HepG2 (cell line): ENCODE measurements around the gene CYP4F22. TPM values are rescaled to one million over a fixed set of nuclear protein-coding genes. Genes with fewer than 3 reads are reported as not detected.

Experiments
- ARNTL ChIP-seq: sonication (generic); formaldehyde crosslinking; IDR thresholded peaks from 2 replicates; pipeline ENCODE4 v1.4.0; 2020; ENCODE audit warnings: mild to moderate bottlenecking, missing genetic modification reagents
- CHCHD3 ChIP-seq: sonication (generic); formaldehyde crosslinking; IDR thresholded peaks from 2 replicates; pipeline ENCODE4 v1.8.0; 2022; ENCODE audit warnings: mild to moderate bottlenecking, missing genetic modification reagents, moderate library complexity
- ETV6 ChIP-seq: sonication (generic); formaldehyde crosslinking; conservative IDR thresholded peaks from 2 replicates; pipeline ENCODE4 v1.4.0; 2020; ENCODE audit warnings: missing genetic modification reagents
- GABPB1 ChIP-seq: IDR thresholded peaks from 2 replicates; pipeline ENCODE4 v1.6.1; 2016; ENCODE audit warnings: mild to moderate bottlenecking, missing genetic modification reagents, moderate library complexity, missing compliant biosample characterization
- GATAD2A ChIP-seq: IDR thresholded peaks from 2 replicates; pipeline ENCODE4 v1.6.1; 2016
- HOXD1 ChIP-seq: sonication (generic); formaldehyde crosslinking; IDR thresholded peaks from 2 replicates; pipeline ENCODE4 v1.5.0; 2020; ENCODE audit warnings: missing genetic modification reagents
- JUNB ChIP-seq: sonication (generic); formaldehyde crosslinking; IDR thresholded peaks from 2 replicates; pipeline ENCODE4 v1.8.0; 2022; ENCODE audit warnings: missing genetic modification reagents, mild to moderate bottlenecking, borderline replicate concordance
- KDM2A ChIP-seq: sonication (generic); formaldehyde crosslinking; IDR thresholded peaks from 2 replicates; pipeline ENCODE4 v1.4.0; 2020; ENCODE audit warnings: low read depth, missing genetic modification reagents, borderline replicate concordance
- KLF15 ChIP-seq: sonication (generic); formaldehyde crosslinking; IDR thresholded peaks from 2 replicates; pipeline ENCODE4 v1.8.1; 2023; ENCODE audit warnings: borderline replicate concordance, mild to moderate bottlenecking, inconsistent platforms, missing genetic modification reagents, mixed read lengths
- MEIS1 ChIP-seq: sonication (generic); formaldehyde crosslinking; IDR thresholded peaks from 2 replicates; pipeline ENCODE4 v1.9.0; 2021; ENCODE audit warnings: mild to moderate bottlenecking, missing genetic modification reagents, moderate library complexity, borderline replicate concordance
- PHF21A ChIP-seq: sonication (generic); formaldehyde crosslinking; IDR thresholded peaks from 2 replicates; pipeline ENCODE4 v1.5.0; 2020; ENCODE audit warnings: mild to moderate bottlenecking, missing genetic modification reagents
- SP1 ChIP-seq, 2 experiments: fragments of 450-650 bp in 1 of 2; sonication (generic) in 1 of 2; formaldehyde crosslinking in 1 of 2; IDR thresholded peaks; 2 replicates each; pipeline versions ENCODE4 v1.4.0 to v1.6.1; 2016 to 2020; ENCODE audit warnings: missing genetic modification reagents in 1 of 2
- SRSF1 ChIP-seq: fragments of 200-400 bp; formaldehyde crosslinking; optimal IDR thresholded peaks from 2 replicates; pipeline ENCODE3; 2017; ENCODE audit warnings: mild to moderate bottlenecking, low read depth, low read length, moderate library complexity
- ZNF136 ChIP-seq: sonication (generic); formaldehyde crosslinking; IDR thresholded peaks from 2 replicates; pipeline ENCODE4 v1.8.1; 2022; ENCODE audit warnings: low read depth, mild to moderate bottlenecking, moderate library complexity, missing genetic modification reagents
- ZNF260 ChIP-seq: sonication (generic); formaldehyde crosslinking; IDR thresholded peaks from 2 replicates; pipeline ENCODE4 v1.4.0; 2020; ENCODE audit warnings: missing genetic modification reagents, low read depth, mild to moderate bottlenecking, borderline replicate concordance
- ZNF446 ChIP-seq: sonication (generic); formaldehyde crosslinking; IDR thresholded peaks from 2 replicates; pipeline ENCODE4 v1.5.0; 2020; ENCODE audit warnings: mild to moderate bottlenecking, missing genetic modification reagents
- ZNF570 ChIP-seq: sonication (generic); formaldehyde crosslinking; IDR thresholded peaks from 2 replicates; pipeline ENCODE4 v1.4.0; 2020; ENCODE audit warnings: mild to moderate bottlenecking, missing genetic modification reagents, borderline replicate concordance
- ZZZ3 ChIP-seq: sonication (generic); formaldehyde crosslinking; IDR thresholded peaks from 2 replicates; pipeline ENCODE4 v1.4.0; 2020; ENCODE audit warnings: missing genetic modification reagents, mild to moderate bottlenecking, borderline replicate concordance
- polyA plus RNA-seq, 8 experiments: library from polyadenylated mRNA; depleted of rRNA in 3 of 8; stranded (reverse) in 7 of 8; unstranded in 1 of 8; fragments of >200 nt; fragmentation: Illumina TruSeq in 4 of 8; extraction: Trizol in 4 of 8; gene quantifications; 2 replicates each; pipeline versions ENCODE4 v1.2.1 to v1.2.3, GENCODE V29; 2011 to 2016; ENCODE audit warnings: low read depth in 4 of 8, missing spikeins in 1 of 8, mixed read lengths in 1 of 8; ENCODE audit not compliant: insufficient read depth in 1 of 8
- total RNA-seq, 5 experiments: library from RNA; depleted of rRNA; stranded (reverse); fragments of >200 nt; fragmentation: Illumina TruSeq; extraction: Trizol; gene quantifications; 2 replicates each; pipeline ENCODE4 v1.2.3, GENCODE V29; 2016; ENCODE audit warnings: low read depth in 1 of 5
- TF ChIP-seq, protein P1 (sequence below): sonication (generic); formaldehyde crosslinking; IDR thresholded peaks from 2 replicates; pipeline ENCODE4 v1.5.1; 2020; ENCODE audit warnings: mild to moderate bottlenecking, missing genetic modification reagents, moderate library complexity
- TF ChIP-seq, protein P2 (sequence below): IDR thresholded peaks from 2 replicates; pipeline ENCODE4 v1.6.1; 2012; ENCODE audit warnings: inconsistent platforms
- TF ChIP-seq, protein P3 (sequence below): sonication (generic); formaldehyde crosslinking; IDR thresholded peaks from 2 replicates; pipeline ENCODE4 v1.5.0; 2020; ENCODE audit warnings: mild to moderate bottlenecking, missing genetic modification reagents, borderline replicate concordance
- TF ChIP-seq, protein P4 (sequence below): IDR thresholded peaks from 2 replicates; pipeline ENCODE4 v1.6.1; 2016; ENCODE audit warnings: mild to moderate bottlenecking, missing biosample characterization, missing genetic modification reagents

Gene CYP4F22
- total and polyA plus RNA-seq, 2 of the 13 experiments (the other 11 are each of a cell fraction or from before 2014, with no cell fraction given), result 0.05 TPM; not detected in 1

DNA sequence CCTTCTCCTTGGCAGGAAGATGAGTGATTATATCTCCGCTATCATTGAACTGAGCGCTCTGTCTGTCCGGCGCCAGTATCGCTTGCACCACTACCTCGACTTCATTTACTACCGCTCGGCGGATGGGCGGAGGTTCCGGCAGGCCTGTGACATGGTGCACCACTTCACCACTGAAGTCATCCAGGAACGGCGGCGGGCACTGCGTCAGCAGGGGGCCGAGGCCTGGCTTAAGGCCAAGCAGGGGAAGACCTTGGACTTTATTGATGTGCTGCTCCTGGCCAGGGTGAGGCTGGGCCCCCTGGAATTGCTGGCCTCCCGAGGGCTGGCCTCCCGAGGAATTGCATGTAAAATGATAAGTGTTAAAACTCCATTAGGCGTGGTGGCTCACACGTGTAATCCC, 32.1 kb downstream of the CYP4F22 start (continued):
- TF ChIP-seq, protein P1, sequence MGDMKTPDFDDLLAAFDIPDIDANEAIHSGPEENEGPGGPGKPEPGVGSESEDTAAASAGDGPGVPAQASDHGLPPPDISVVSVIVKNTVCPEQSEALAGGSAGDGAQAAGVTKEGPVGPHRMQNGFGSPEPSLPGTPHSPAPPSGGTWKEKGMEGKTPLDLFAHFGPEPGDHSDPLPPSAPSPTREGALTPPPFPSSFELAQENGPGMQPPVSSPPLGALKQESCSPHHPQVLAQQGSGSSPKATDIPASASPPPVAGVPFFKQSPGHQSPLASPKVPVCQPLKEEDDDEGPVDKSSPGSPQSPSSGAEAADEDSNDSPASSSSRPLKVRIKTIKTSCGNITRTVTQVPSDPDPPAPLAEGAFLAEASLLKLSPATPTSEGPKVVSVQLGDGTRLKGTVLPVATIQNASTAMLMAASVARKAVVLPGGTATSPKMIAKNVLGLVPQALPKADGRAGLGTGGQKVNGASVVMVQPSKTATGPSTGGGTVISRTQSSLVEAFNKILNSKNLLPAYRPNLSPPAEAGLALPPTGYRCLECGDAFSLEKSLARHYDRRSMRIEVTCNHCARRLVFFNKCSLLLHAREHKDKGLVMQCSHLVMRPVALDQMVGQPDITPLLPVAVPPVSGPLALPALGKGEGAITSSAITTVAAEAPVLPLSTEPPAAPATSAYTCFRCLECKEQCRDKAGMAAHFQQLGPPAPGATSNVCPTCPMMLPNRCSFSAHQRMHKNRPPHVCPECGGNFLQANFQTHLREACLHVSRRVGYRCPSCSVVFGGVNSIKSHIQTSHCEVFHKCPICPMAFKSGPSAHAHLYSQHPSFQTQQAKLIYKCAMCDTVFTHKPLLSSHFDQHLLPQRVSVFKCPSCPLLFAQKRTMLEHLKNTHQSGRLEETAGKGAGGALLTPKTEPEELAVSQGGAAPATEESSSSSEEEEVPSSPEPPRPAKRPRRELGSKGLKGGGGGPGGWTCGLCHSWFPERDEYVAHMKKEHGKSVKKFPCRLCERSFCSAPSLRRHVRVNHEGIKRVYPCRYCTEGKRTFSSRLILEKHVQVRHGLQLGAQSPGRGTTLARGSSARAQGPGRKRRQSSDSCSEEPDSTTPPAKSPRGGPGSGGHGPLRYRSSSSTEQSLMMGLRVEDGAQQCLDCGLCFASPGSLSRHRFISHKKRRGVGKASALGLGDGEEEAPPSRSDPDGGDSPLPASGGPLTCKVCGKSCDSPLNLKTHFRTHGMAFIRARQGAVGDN (CRISPR knock-in tag), result peak; percentile 52
- TF ChIP-seq PHF21A (0 out of 2 replicates have a peak, but pooled peaks have one; percentile 38), ETV6 (CRISPR knock-in tag) (no peak), ZNF446 (CRISPR knock-in tag) (no peak), ZZZ3 (CRISPR knock-in tag) (no peak), SP1 (IDR thresholded peaks at IDR 0.05) (no peak), SP1 (CRISPR knock-in tag; IDR thresholded peaks at IDR 0.05) (no peak), ZNF570 (no peak), KDM2A (no peak), SRSF1 (no peak), KLF15 (CRISPR knock-in tag) (no peak), MEIS1 (CRISPR knock-in tag) (no peak), GATAD2A (peak; percentile 41; the same call in 1 of the 2 replicates), ZNF260 (no peak), ZNF136 (no peak), CHCHD3 (no peak), ARNTL (CRISPR knock-in tag) (no peak), HOXD1 (no peak), GABPB1 (CRISPR knock-in tag) (peak; percentile 47; the same call in 1 of the 2 replicates), JUNB (CRISPR knock-in tag) (no peak)
- TF ChIP-seq, protein P2, sequence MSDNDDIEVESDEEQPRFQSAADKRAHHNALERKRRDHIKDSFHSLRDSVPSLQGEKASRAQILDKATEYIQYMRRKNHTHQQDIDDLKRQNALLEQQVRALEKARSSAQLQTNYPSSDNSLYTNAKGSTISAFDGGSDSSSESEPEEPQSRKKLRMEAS, result peak; percentile 39; the same call in 1 of the 2 replicates
- TF ChIP-seq, protein P3, sequence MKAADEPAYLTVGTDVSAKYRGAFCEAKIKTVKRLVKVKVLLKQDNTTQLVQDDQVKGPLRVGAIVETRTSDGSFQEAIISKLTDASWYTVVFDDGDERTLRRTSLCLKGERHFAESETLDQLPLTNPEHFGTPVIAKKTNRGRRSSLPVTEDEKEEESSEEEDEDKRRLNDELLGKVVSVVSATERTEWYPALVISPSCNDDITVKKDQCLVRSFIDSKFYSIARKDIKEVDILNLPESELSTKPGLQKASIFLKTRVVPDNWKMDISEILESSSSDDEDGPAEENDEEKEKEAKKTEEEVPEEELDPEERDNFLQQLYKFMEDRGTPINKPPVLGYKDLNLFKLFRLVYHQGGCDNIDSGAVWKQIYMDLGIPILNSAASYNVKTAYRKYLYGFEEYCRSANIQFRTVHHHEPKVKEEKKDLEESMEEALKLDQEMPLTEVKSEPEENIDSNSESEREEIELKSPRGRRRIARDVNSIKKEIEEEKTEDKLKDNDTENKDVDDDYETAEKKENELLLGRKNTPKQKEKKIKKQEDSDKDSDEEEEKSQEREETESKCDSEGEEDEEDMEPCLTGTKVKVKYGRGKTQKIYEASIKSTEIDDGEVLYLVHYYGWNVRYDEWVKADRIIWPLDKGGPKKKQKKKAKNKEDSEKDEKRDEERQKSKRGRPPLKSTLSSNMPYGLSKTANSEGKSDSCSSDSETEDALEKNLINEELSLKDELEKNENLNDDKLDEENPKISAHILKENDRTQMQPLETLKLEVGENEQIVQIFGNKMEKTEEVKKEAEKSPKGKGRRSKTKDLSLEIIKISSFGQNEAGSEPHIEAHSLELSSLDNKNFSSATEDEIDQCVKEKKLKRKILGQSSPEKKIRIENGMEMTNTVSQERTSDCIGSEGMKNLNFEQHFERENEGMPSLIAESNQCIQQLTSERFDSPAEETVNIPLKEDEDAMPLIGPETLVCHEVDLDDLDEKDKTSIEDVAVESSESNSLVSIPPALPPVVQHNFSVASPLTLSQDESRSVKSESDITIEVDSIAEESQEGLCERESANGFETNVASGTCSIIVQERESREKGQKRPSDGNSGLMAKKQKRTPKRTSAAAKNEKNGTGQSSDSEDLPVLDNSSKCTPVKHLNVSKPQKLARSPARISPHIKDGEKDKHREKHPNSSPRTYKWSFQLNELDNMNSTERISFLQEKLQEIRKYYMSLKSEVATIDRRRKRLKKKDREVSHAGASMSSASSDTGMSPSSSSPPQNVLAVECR (CRISPR knock-in tag), result peak; percentile 32; the same call in 1 of the 2 replicates
- TF ChIP-seq, protein P4, sequence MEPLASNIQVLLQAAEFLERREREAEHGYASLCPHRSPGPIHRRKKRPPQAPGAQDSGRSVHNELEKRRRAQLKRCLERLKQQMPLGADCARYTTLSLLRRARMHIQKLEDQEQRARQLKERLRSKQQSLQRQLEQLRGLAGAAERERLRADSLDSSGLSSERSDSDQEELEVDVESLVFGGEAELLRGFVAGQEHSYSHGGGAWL, result no peak
